K562 (cell line): ENCODE data around the gene RPS6KA2.

Source experiments
- JUNB ChIP-seq: fragments of 450-650 bp; formaldehyde crosslinking; conservative IDR thresholded peaks from 2 replicates; pipeline ENCODE4 v1.4.0; 2020; ENCODE audit warnings: mild to moderate bottlenecking
- JUND ChIP-seq, 2 experiments: IDR thresholded peaks; 2 replicates in 1 of 2; 3 replicates in 1 of 2; pipeline ENCODE4 v1.6.1; 2011; ENCODE audit warnings: borderline replicate concordance in 2 of 2, low read depth in 2 of 2, low read length in 2 of 2, improper control_type of control experiment in 1 of 2, missing biosample characterization in 1 of 2, missing genetic modification characterization in 1 of 2, missing genetic modification reagents in 1 of 2
- LCOR ChIP-seq: sonication (generic); formaldehyde crosslinking; IDR thresholded peaks from 2 replicates; pipeline ENCODE4 v1.8.0; 2022; ENCODE audit warnings: mild to moderate bottlenecking, missing genetic modification reagents
- MCM2 ChIP-seq: fragments of 450-650 bp; IDR thresholded peaks from 2 replicates; pipeline ENCODE4 v1.6.1; 2017; ENCODE audit warnings: low read depth, mild to moderate bottlenecking
- POLR2A ChIP-seq: fragments of 450-650 bp; conservative IDR thresholded peaks from 2 replicates; pipeline ENCODE4 v1.6.1; 2016
- RFX5 ChIP-seq: IDR thresholded peaks from 2 replicates; pipeline ENCODE4 v1.6.1; 2011; ENCODE audit warnings: low read depth, mild to moderate bottlenecking, improper control_type of control experiment, low read length
- SPI1 ChIP-seq: IDR thresholded peaks from 2 replicates; pipeline ENCODE4 v1.6.1; 2011; ENCODE audit warnings: low read depth, low read length, control low read depth, borderline replicate concordance
- XRCC5 ChIP-seq: fragments of 200-400 bp; formaldehyde crosslinking; IDR thresholded peaks from 2 replicates; pipeline ENCODE4 v1.6.1; 2017; ENCODE audit warnings: low read depth, mild to moderate bottlenecking, low read length
- ZBTB7A ChIP-seq: IDR thresholded peaks from 2 replicates; pipeline ENCODE4 v1.6.1; 2011; ENCODE audit warnings: low read depth, mild to moderate bottlenecking, low read length, moderate library complexity, borderline replicate concordance; ENCODE audit not compliant: control insufficient read depth
- ZFX ChIP-seq: sonication (generic); formaldehyde crosslinking; IDR thresholded peaks from 2 replicates; pipeline ENCODE4 v1.8.0; 2022; ENCODE audit warnings: mild to moderate bottlenecking, missing genetic modification reagents, moderate library complexity
- TF ChIP-seq, protein P1 (sequence below), 3 experiments: IDR thresholded peaks in 2 of 3; conservative IDR thresholded peaks in 1 of 3; 2 replicates each; pipeline ENCODE4 v1.5.1; 2011 to 2012; ENCODE audit warnings: low read length in 3 of 3, mild to moderate bottlenecking in 3 of 3, control low read depth in 2 of 3, improper control_type of control experiment in 1 of 3, inconsistent platforms in 1 of 3, low read depth in 1 of 3, mixed read lengths in 1 of 3, moderate library complexity in 1 of 3; ENCODE audit not compliant: insufficient read depth in 2 of 3
- TF ChIP-seq, protein P2 (sequence below), 2 experiments: fragments of 450-650 bp in 1 of 2; sonication (generic) in 1 of 2; formaldehyde crosslinking in 1 of 2; IDR thresholded peaks; 2 replicates each; pipeline versions ENCODE4 v1.7.1 to v1.9.0; 2016 to 2022; ENCODE audit warnings: inconsistent platforms in 1 of 2, mild to moderate bottlenecking in 1 of 2, missing genetic modification reagents in 1 of 2

DNA sequence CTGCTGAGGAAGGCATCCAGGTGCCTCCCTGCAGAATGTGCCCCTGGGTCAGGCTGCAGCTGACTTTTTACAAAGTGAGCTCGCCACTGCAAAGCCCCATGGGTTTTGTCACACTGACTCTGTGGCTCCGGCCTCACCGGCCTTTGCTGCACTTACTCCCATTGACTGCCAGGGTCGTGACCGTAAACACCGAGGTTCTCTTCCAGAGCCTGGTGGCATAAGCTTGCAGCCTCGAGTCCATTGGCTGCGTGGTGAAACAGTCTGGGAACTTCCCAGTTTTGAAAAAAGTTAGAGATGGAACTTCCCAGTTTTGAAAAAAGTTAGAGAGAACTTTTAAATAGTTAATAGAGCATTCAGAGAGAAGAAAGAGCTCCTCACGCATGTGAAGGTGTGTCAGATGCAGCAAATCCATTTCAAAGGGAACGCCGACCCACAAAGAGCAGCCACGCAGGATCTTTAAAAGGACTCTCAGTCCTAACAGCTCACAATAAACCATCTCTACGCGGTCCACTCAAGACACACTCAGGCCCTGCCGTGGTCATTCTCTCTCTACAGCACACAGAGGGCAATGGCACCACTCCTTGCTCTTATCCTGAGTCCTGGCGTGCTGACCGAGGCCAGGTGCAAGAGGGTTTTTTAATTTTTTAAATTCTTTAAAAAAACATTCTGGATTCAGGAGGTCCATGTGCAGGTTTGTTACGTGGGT lies 53.4 kb downstream of the RPS6KA2 start:
- TF ChIP-seq ZFX (CRISPR knock-in tag): no peak
- TF ChIP-seq MCM2: no peak
- TF ChIP-seq JUND (IDR thresholded peaks at IDR 0.05; ENCODE audit: borderline replicate concordance, low read depth, low read length): no peak
- no peak for TF ChIP-seq JUND (tag; IDR thresholded peaks at IDR 0.05; ENCODE audit: borderline replicate concordance, low read depth, low read length)
- TF ChIP-seq SPI1: no peak
- no peak for TF ChIP-seq JUNB
- TF ChIP-seq LCOR (CRISPR knock-in tag): no peak
- no peak for TF ChIP-seq XRCC5
- TF ChIP-seq, protein P1, sequence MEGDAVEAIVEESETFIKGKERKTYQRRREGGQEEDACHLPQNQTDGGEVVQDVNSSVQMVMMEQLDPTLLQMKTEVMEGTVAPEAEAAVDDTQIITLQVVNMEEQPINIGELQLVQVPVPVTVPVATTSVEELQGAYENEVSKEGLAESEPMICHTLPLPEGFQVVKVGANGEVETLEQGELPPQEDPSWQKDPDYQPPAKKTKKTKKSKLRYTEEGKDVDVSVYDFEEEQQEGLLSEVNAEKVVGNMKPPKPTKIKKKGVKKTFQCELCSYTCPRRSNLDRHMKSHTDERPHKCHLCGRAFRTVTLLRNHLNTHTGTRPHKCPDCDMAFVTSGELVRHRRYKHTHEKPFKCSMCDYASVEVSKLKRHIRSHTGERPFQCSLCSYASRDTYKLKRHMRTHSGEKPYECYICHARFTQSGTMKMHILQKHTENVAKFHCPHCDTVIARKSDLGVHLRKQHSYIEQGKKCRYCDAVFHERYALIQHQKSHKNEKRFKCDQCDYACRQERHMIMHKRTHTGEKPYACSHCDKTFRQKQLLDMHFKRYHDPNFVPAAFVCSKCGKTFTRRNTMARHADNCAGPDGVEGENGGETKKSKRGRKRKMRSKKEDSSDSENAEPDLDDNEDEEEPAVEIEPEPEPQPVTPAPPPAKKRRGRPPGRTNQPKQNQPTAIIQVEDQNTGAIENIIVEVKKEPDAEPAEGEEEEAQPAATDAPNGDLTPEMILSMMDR (IDR thresholded peaks at IDR 0.05 in 2 of 3, conservative IDR thresholded peaks at IDR 0.05 in 1 of 3; ENCODE audit: insufficient read depth in 2 of 3, low read depth in 1 of 3, low read length in 3 of 3): no peak
- TF ChIP-seq ZBTB7A: no peak
- no peak for TF ChIP-seq RFX5
- TF ChIP-seq, protein P2, sequence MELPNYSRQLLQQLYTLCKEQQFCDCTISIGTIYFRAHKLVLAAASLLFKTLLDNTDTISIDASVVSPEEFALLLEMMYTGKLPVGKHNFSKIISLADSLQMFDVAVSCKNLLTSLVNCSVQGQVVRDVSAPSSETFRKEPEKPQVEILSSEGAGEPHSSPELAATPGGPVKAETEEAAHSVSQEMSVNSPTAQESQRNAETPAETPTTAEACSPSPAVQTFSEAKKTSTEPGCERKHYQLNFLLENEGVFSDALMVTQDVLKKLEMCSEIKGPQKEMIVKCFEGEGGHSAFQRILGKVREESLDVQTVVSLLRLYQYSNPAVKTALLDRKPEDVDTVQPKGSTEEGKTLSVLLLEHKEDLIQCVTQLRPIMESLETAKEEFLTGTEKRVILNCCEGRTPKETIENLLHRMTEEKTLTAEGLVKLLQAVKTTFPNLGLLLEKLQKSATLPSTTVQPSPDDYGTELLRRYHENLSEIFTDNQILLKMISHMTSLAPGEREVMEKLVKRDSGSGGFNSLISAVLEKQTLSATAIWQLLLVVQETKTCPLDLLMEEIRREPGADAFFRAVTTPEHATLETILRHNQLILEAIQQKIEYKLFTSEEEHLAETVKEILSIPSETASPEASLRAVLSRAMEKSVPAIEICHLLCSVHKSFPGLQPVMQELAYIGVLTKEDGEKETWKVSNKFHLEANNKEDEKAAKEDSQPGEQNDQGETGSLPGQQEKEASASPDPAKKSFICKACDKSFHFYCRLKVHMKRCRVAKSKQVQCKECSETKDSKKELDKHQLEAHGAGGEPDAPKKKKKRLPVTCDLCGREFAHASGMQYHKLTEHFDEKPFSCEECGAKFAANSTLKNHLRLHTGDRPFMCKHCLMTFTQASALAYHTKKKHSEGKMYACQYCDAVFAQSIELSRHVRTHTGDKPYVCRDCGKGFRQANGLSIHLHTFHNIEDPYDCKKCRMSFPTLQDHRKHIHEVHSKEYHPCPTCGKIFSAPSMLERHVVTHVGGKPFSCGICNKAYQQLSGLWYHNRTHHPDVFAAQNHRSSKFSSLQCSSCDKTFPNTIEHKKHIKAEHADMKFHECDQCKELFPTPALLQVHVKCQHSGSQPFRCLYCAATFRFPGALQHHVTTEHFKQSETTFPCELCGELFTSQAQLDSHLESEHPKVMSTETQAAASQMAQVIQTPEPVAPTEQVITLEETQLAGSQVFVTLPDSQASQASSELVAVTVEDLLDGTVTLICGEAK (IDR thresholded peaks at IDR 0.05): no peak
- TF ChIP-seq, protein P2 (CRISPR knock-in tag; IDR thresholded peaks at IDR 0.05): no peak
- TF ChIP-seq POLR2A: no peak
